GM12878 (cell line): ENCODE measurements around the gene RPL3. TPM values are rescaled to one million over a fixed set of nuclear protein-coding genes. Genes with fewer than 3 reads are reported as not detected.

Experiments used
- ATAC-seq: fragments of 200-7000 bp; cut with Tn5 transposase; 3 replicates; pipeline ENCODE4 v1.9.1; 2020; ENCODE audit warnings: mild to moderate bottlenecking, moderate library complexity
- BruUV-seq: library from RNA; stranded (reverse); fragments of 400-500 nt; replicated peaks from 2 replicates; lab custom pipeline; 2021; lab: Mats Ljungman, UMichigan
- CTCF ChIA-PET: fragments of 300-600 bp; sonication (Branson Sonifier 250); formaldehyde crosslinking; extraction: SDS; loops from one replicate; lab custom pipeline; 2021; ENCODE audit warnings: inconsistent platforms; lab: Yijun Ruan, JAX
- POLR2A ChIA-PET: fragments of 350-600 bp; formaldehyde crosslinking; extraction: SDS; loops from one replicate; lab custom pipeline; 2021; ENCODE audit warnings: inconsistent platforms; lab: Charles Lee
- RAD21 ChIA-PET: fragments of 300-600 bp; sonication (Branson Sonifier 250); formaldehyde crosslinking; loops from one replicate; lab custom pipeline; 2023; ENCODE audit warnings: antibody characterized with exemption; ENCODE audit not compliant: unreplicated experiment; lab: Charles Lee
- SMC1A ChIA-PET: fragments of 300-600 bp; sonication (Branson Sonifier 250); formaldehyde crosslinking; loops from one replicate; lab custom pipeline; 2023; ENCODE audit not compliant: unreplicated experiment, uncharacterized antibody; lab: Charles Lee
- DNase-seq: peaks from one replicate; pipeline ENCODE4 v3.0.0-alpha.2; 2011; ENCODE audit warnings: low read depth, low spot score
- FAIRE-seq: peaks from 3 replicates; lab custom pipeline; 2011; peaks lifted over from hg19 to GRCh38; lab: Jason Lieb, UNC
- H2AFZ ChIP-seq: 2 replicates; pipeline ENCODE4 v1.6.0; 2011; ENCODE audit warnings: low read depth, low read length, control low read depth; ENCODE audit not compliant: control insufficient read depth
- H3K27ac ChIP-seq: 2 replicates; pipeline ENCODE4 v1.5.1; 2011; ENCODE audit warnings: control low read depth; ENCODE audit not compliant: control insufficient read depth, insufficient read depth
- H3K27me3 ChIP-seq, 2 experiments: replicated peaks in 1 of 2; 2 replicates each; pipeline versions ENCODE4 v1.6.0 to v1.6.1; 2011; ENCODE audit warnings: low read length in 1 of 2; ENCODE audit not compliant: control insufficient read depth in 2 of 2, insufficient read depth in 2 of 2
- H3K36me3 ChIP-seq, 2 experiments: 2 replicates each; pipeline ENCODE4 v1.5.1; 2011; ENCODE audit warnings: low read length in 1 of 2; ENCODE audit not compliant: control insufficient read depth in 2 of 2, insufficient read depth in 2 of 2
- H3K4me1 ChIP-seq: 2 replicates; pipeline ENCODE4 v1.6.1; 2011; ENCODE audit warnings: mild to moderate bottlenecking, low read length, moderate library complexity, mixed read lengths; ENCODE audit not compliant: control insufficient read depth, insufficient read depth
- H3K4me2 ChIP-seq: 2 replicates; pipeline ENCODE4 v1.6.0; 2011; ENCODE audit warnings: control low read depth; ENCODE audit not compliant: control insufficient read depth, insufficient read depth
- H3K4me3 ChIP-seq: fragments of 200-600 bp; sonication (generic); 2 replicates; pipeline ENCODE4 v1.5.1; 2016
- H3K79me2 ChIP-seq: 2 replicates; pipeline ENCODE4 v1.6.0; 2011; ENCODE audit warnings: low read length; ENCODE audit not compliant: control insufficient read depth, insufficient read depth
- H3K9ac ChIP-seq: 2 replicates; pipeline ENCODE4 v1.8.0; 2011; ENCODE audit warnings: low read length, control low read depth, mixed read lengths; ENCODE audit not compliant: control insufficient read depth, insufficient read depth
- H3K9me3 ChIP-seq: replicated peaks from 3 replicates; pipeline ENCODE4 v1.5.1; 2011; ENCODE audit warnings: mild to moderate bottlenecking, low read length; ENCODE audit not compliant: control insufficient read depth, insufficient read depth
- H4K20me1 ChIP-seq: 2 replicates; pipeline ENCODE4 v1.6.0; 2011; ENCODE audit not compliant: control insufficient read depth, insufficient read depth
- ATF2 ChIP-seq: IDR thresholded peaks from 2 replicates; pipeline ENCODE4 v1.6.1; 2012; ENCODE audit warnings: low read length, inconsistent platforms
- BRCA1 ChIP-seq: IDR thresholded peaks from 2 replicates; pipeline ENCODE4 v1.6.1; 2011; ENCODE audit warnings: low read depth, low read length, improper control_type of control experiment
- CREB1 ChIP-seq: IDR thresholded peaks from 2 replicates; pipeline ENCODE4 v1.6.1; 2012; ENCODE audit warnings: low read depth, mild to moderate bottlenecking, inconsistent platforms
- DPF2 ChIP-seq: fragments of 450-650 bp; IDR thresholded peaks from 2 replicates; pipeline ENCODE4 v1.6.1; 2017; ENCODE audit warnings: mild to moderate bottlenecking
- KDM1A ChIP-seq: fragments of 200-600 bp; sonication (generic); IDR thresholded peaks from 2 replicates; pipeline ENCODE4 v1.6.1; 2016; ENCODE audit warnings: borderline replicate concordance
- MEF2A ChIP-seq: IDR thresholded peaks from 2 replicates; pipeline ENCODE4 v1.6.1; 2011; ENCODE audit warnings: low read depth, mild to moderate bottlenecking, low read length, moderate library complexity; ENCODE audit not compliant: insufficient read depth
- MEF2B ChIP-seq: fragments of 450-650 bp; IDR thresholded peaks from 2 replicates; pipeline ENCODE4 v1.6.1; 2018; ENCODE audit warnings: mild to moderate bottlenecking, moderate library complexity; ENCODE audit not compliant: partially characterized antibody, poor library complexity, severe bottlenecking
- MTA2 ChIP-seq: fragments of 450-650 bp; IDR thresholded peaks from 2 replicates; pipeline ENCODE4 v1.6.1; 2016; ENCODE audit warnings: low read depth, mild to moderate bottlenecking, moderate library complexity
- MTA3 ChIP-seq: IDR thresholded peaks from 2 replicates; pipeline ENCODE4 v1.6.1; 2012; ENCODE audit warnings: low read length, inconsistent platforms, borderline replicate concordance
- NFIC ChIP-seq: IDR thresholded peaks from 2 replicates; pipeline ENCODE4 v1.6.1; 2012; ENCODE audit warnings: low read depth, mild to moderate bottlenecking, inconsistent platforms, low read length, moderate library complexity
- NR2C2 ChIP-seq: IDR thresholded peaks from 2 replicates; pipeline ENCODE4 v1.6.1; 2011; ENCODE audit warnings: borderline replicate concordance, low read depth; ENCODE audit not compliant: control insufficient read depth, insufficient read length
- POU2F2 ChIP-seq: IDR thresholded peaks from 3 replicates; pipeline ENCODE4 v1.6.1; 2011; ENCODE audit warnings: low read depth, mild to moderate bottlenecking, low read length, borderline replicate concordance
- RUNX3 ChIP-seq: IDR thresholded peaks from 2 replicates; pipeline ENCODE4 v1.6.1; 2012; ENCODE audit warnings: low read length, inconsistent platforms
- SMARCA5 ChIP-seq: fragments of 450-650 bp; IDR thresholded peaks from 2 replicates; pipeline ENCODE4 v1.6.1; 2017; ENCODE audit warnings: mild to moderate bottlenecking
- STAT1 ChIP-seq: fragments of 450-650 bp; conservative IDR thresholded peaks from 2 replicates; pipeline ENCODE4 v1.6.1; 2014; ENCODE audit warnings: antibody characterized with exemption, mild to moderate bottlenecking
- USF1 ChIP-seq: IDR thresholded peaks from 2 replicates; pipeline ENCODE4 v1.6.1; 2011; ENCODE audit warnings: borderline replicate concordance, low read depth, mild to moderate bottlenecking, moderate library complexity, mixed read lengths, low read length; ENCODE audit not compliant: insufficient read depth; ENCODE audit errors: extremely low read length
- ZNF217 ChIP-seq: fragments of 450-650 bp; IDR thresholded peaks from 2 replicates; pipeline ENCODE4 v1.6.1; 2017; ENCODE audit warnings: antibody characterized with exemption, mild to moderate bottlenecking
- WGBS: methylation state at CpG from one replicate; pipeline ENCODE4 v1.1.6; 2016; ENCODE audit warnings: low lambda C conversion rate; ENCODE audit not compliant: insufficient replicate concordance, insufficient coverage; ENCODE audit errors: missing lambda C conversion rate; 5-methylcytosine and 5-hydroxymethylcytosine counted together
- in situ Hi-C: fragments of 300-500 bp; cut with MboI; formaldehyde crosslinking; loops from 9 replicates; pipeline ENCODE4 v1.14.3; 2018; ENCODE audit warnings: mixed read lengths
- intact Hi-C: fragments of 100-400 bp; cut with micrococcal nuclease; formaldehyde crosslinking; loops from one replicate; pipeline ENCODE4 v1.14.2; 2022; ENCODE audit not compliant: unreplicated experiment
- polyA plus RNA-seq, 11 experiments: library from polyadenylated mRNA; depleted of rRNA in 4 of 11; unstranded in 6 of 11; stranded (reverse) in 5 of 11; fragments of >200 nt; fragmentation: Nextera tagmentation in 4 of 11; fragmentation: Illumina TruSeq in 1 of 11; extraction: Ambion mirVana in 4 of 11; extraction: Trizol in 1 of 11; gene quantifications; 1 replicate in 1 of 11; 2 replicates in 10 of 11; pipeline versions ENCODE4 v1.2.1 to v1.2.3, GENCODE V29; 2011 to 2016; ENCODE audit warnings: inconsistent platforms in 2 of 11, missing spikeins in 2 of 11, low read depth in 1 of 11
- total RNA-seq, 4 experiments: library from RNA; depleted of rRNA in 3 of 4; stranded (reverse); fragments of >200 nt in 3 of 4; fragmentation: Illumina TruSeq in 1 of 4; extraction: Trizol in 1 of 4; gene quantifications; 2 replicates each; pipeline versions ENCODE4 v1.2.1 to v1.2.3, GENCODE V29; 2013 to 2021

Gene RPL3
- total and polyA plus RNA-seq, 10 of the 15 experiments (the other 5 are each of a cell fraction or from before 2014, with no cell fraction given) = 1,534 to 6,791 (median 3,992) TPM

- TF ChIP-seq ZNF217 = no peak
- TF ChIP-seq MTA3 = no peak
- TF ChIP-seq KDM1A = no peak
- no peak for TF ChIP-seq ATF2
- no peak for TF ChIP-seq NR2C2
- TF ChIP-seq BRCA1 = no peak
- no peak for TF ChIP-seq MTA2
- TF ChIP-seq SMARCA5 = no peak
- TF ChIP-seq, all 136 proteins: peak for 0
These were observed 41.4 kb downstream of the RPL3 start (continued) for GRCh38 chr22:39278040-39278439.

- Histone ChIP-seq H3K27me3 (no peaks in the 10 kb centered on the region; a peak in 1 of 4 replicates), H3K36me3 (no peaks in the 10 kb centered on the region), H3K79me2 (no peaks in the 10 kb centered on the region), H3K4me1 (no peaks in the 10 kb centered on the region), H3K4me2 (no peak overlapping the region), H3K9me3 (no peaks in the 10 kb centered on the region; the same call in 2 of the 3 replicates), H3K4me3 (no peak overlapping the region), H3K9ac (no peak overlapping the region), H4K20me1 (no peaks in the 10 kb centered on the region), H3K27ac (no peak overlapping the region), H2AFZ (no peak overlapping the region)
- no TSS peak for BruUV-seq
- ChIA-PET POLR2A (no interaction called here), CTCF (no interaction called here), RAD21 (no interaction called here), SMC1A (no interaction called here)
- WGBS = 25% methylated on average over 6 of the region's 6 CpGs
- intact Hi-C loops (no loop called here), in situ Hi-C loops (no loop called here)
- no peak for DNase-seq
- no peak for FAIRE-seq
- peak; percentile 70 for ATAC-seq
- peak; percentile 67; the same call in 1 of the 2 replicates for TF ChIP-seq ATF2
- TF ChIP-seq STAT1 = no peak
- no peak for TF ChIP-seq DPF2
- 0 out of 2 replicates have a peak, but pooled peaks have one; percentile 15 for TF ChIP-seq CREB1
- TF ChIP-seq USF1 = no peak
- TF ChIP-seq MEF2B = peak; percentile 16
- TF ChIP-seq POU2F2 = 0 out of 3 replicates have a peak, but pooled peaks have one; percentile 13
- peak; percentile 85 for TF ChIP-seq MEF2A
- TF ChIP-seq RUNX3 = peak; percentile 91
- peak; percentile 41; the same call in 1 of the 2 replicates for TF ChIP-seq NFIC
These were observed 42.2 kb downstream of the RPL3 start for GRCh38 chr22:39277142-39277607.
